ENCODE results near the gene REG4. TPM values are rescaled to one million over a fixed set of nuclear protein-coding genes. Genes with fewer than 3 reads are reported as not detected.

Gene REG4
- total and polyA plus RNA-seq, 2 of the 13 experiments (the other 11 are each of a cell fraction or from before 2014, with no cell fraction given), result not detected

DNA sequence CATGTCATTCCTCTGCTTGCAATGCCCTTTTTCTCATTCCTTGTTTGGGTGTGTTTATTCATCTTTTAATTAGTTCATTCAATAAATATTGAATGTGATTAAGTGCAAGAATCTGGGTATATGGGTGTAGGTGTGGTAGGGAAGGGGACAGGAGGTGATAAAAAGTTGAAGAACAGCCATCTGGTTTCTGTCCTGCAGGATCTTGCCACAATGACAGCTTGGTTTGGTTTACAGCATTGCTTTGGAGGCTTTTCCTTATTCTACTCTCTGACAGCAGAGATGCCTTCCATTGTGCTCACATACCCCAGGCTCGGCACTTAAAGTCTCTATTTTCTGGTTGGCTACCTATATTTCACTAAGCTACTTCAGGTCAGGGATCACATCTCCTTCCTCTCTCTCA is 3.0 kb upstream of the REG4 start:
- no peaks in the 10 kb centered on the region for H3K27me3 ChIP-seq (ENCODE audit: control insufficient read depth in 1 of 2, insufficient read depth in 2 of 2, low read length in 2 of 2)
- BruUV-seq (replicated peaks), result no TSS peak
- TF ChIP-seq ZNF891 (CRISPR knock-in tag; IDR thresholded peaks at IDR 0.05) (no peak), HNRNPK (IDR thresholded peaks at IDR 0.05; ENCODE audit: low read depth, low read length, poor library complexity, severe bottlenecking) (no peak), HOXA7 (CRISPR knock-in tag; IDR thresholded peaks at IDR 0.05) (no peak), YEATS2 (CRISPR knock-in tag; IDR thresholded peaks at IDR 0.05; ENCODE audit: borderline replicate concordance) (no peak), GABPB1 (CRISPR knock-in tag; IDR thresholded peaks at IDR 0.05) (no peak), SALL1 (CRISPR knock-in tag; IDR thresholded peaks at IDR 0.05) (no peak), ZNF530 (CRISPR knock-in tag; IDR thresholded peaks at IDR 0.05; ENCODE audit: low read depth) (no peak), ZNF407 (CRISPR knock-in tag; IDR thresholded peaks at IDR 0.05; ENCODE audit: not compliant biosample characterization) (no peak), ZBTB3 (CRISPR knock-in tag; IDR thresholded peaks at IDR 0.05; ENCODE audit: borderline replicate concordance, low read depth) (no peak), POLR2AphosphoS5 (IDR thresholded peaks at IDR 0.05; ENCODE audit: low read depth, low read length) (no peak)
- TF ChIP-seq, protein P1, sequence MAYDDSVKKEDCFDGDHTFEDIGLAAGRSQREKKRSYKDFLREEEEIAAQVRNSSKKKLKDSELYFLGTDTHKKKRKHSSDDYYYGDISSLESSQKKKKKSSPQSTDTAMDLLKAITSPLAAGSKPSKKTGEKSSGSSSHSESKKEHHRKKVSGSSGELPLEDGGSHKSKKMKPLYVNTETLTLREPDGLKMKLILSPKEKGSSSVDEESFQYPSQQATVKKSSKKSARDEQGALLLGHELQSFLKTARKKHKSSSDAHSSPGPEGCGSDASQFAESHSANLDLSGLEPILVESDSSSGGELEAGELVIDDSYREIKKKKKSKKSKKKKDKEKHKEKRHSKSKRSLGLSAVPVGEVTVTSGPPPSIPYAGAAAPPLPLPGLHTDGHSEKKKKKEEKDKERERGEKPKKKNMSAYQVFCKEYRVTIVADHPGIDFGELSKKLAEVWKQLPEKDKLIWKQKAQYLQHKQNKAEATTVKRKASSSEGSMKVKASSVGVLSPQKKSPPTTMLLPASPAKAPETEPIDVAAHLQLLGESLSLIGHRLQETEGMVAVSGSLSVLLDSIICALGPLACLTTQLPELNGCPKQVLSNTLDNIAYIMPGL (CRISPR knock-in tag; IDR thresholded peaks at IDR 0.05; ENCODE audit: borderline replicate concordance in 1 of 2, low read depth in 1 of 2), result no peak
- TF ChIP-seq, protein P2, sequence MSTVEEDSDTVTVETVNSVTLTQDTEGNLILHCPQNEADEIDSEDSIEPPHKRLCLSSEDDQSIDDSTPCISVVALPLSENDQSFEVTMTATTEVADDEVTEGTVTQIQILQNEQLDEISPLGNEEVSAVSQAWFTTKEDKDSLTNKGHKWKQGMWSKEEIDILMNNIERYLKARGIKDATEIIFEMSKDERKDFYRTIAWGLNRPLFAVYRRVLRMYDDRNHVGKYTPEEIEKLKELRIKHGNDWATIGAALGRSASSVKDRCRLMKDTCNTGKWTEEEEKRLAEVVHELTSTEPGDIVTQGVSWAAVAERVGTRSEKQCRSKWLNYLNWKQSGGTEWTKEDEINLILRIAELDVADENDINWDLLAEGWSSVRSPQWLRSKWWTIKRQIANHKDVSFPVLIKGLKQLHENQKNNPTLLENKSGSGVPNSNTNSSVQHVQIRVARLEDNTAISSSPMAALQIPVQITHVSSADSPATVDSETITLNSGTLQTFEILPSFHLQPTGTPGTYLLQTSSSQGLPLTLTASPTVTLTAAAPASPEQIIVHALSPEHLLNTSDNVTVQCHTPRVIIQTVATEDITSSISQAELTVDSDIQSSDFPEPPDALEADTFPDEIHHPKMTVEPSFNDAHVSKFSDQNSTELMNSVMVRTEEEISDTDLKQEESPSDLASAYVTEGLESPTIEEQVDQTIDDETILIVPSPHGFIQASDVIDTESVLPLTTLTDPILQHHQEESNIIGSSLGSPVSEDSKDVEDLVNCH (CRISPR knock-in tag; IDR thresholded peaks at IDR 0.05), result no peak

More for the DNA sequence above, 3.0 kb upstream of the REG4 start:
- 73% methylated on average over 1 of the region's 1 CpG for WGBS (ENCODE audit: low lambda C conversion rate)
- no peaks in the 10 kb centered on the region for H3K79me2 ChIP-seq (ENCODE audit: insufficient read depth, low read length)
- H3K27ac ChIP-seq (ENCODE audit: extremely low read length, insufficient read depth, low read length), result no peak overlapping the region
- H3K9ac ChIP-seq (ENCODE audit: insufficient read depth, low read depth, low read length), result no peak overlapping the region
- peaks cover 48% of the 10 kb centered on the region for H3K4me1 ChIP-seq (ENCODE audit: insufficient read depth, low read length)
- POLR2A ChIA-PET, result interaction anchor here (1.4 kb wide), 1 partner anchor 48 kb away, joined by 3 read pairs; no protein-coding TSS in a partner anchor
- CTCF ChIA-PET (ENCODE audit: low intra/inter-chr PET ratio, low total read pairs), result no interaction called here
- DNase-seq (ENCODE audit: low spot score), result no peak
- H4K20me1 ChIP-seq (ENCODE audit: insufficient read depth, low read length), result no peaks in the 10 kb centered on the region
- H3K36me3 ChIP-seq (replicated peaks in 1 of 2; ENCODE audit: control insufficient read depth in 1 of 2, insufficient read depth in 2 of 2, low read length in 2 of 2), result no peaks in the 10 kb centered on the region
- intact Hi-C loops (cut with micrococcal nuclease; ENCODE audit: unreplicated experiment), result no loop called here
- H2AFZ ChIP-seq (ENCODE audit: low read length), result no peak overlapping the region
- no peak for FAIRE-seq
- in situ Hi-C loops (cut with HindIII; ENCODE audit: extremely low pct_ligation_motif_present, low pct_unique_long_range_greater_than_20kb), result loop anchor here (10.0 kb wide), 1 partner anchor 51 kb away; no protein-coding TSS in a partner anchor
- H3K9me3 ChIP-seq (ENCODE audit: low read length), result no peaks in the 10 kb centered on the region
- no peak for ATAC-seq
- no peak overlapping the region for H3K4me2 ChIP-seq (ENCODE audit: low read depth, low read length)
- no peak overlapping the region for H3K4me3 ChIP-seq (replicated peaks in 1 of 3; ENCODE audit: insufficient read depth in 1 of 3, low read depth in 2 of 3, low read length in 3 of 3)

Measured in HepG2 (cell line).